GM12875 (cell line): Measurements from ENCODE around the gene CDH7.

ENCODE experiments used
- H3K4me3 ChIP-seq: one replicate; pipeline ENCODE4 v1.5.1; 2011; ENCODE audit warnings: low read depth, low read length, control low read depth
- TF ChIP-seq, protein P1 (sequence below): IDR thresholded peaks from 2 replicates; pipeline ENCODE4 v1.5.1; 2011; ENCODE audit warnings: low read depth, mild to moderate bottlenecking, control low read depth, inconsistent platforms, low read length, moderate library complexity, borderline replicate concordance; ENCODE audit not compliant: insufficient read depth

Gene CDH7

GRCh38 chr18:65827444-65827843, 76.6 kb downstream of the CDH7 start:
- H3K4me3 ChIP-seq = no peak overlapping the region
- TF ChIP-seq, protein P1, sequence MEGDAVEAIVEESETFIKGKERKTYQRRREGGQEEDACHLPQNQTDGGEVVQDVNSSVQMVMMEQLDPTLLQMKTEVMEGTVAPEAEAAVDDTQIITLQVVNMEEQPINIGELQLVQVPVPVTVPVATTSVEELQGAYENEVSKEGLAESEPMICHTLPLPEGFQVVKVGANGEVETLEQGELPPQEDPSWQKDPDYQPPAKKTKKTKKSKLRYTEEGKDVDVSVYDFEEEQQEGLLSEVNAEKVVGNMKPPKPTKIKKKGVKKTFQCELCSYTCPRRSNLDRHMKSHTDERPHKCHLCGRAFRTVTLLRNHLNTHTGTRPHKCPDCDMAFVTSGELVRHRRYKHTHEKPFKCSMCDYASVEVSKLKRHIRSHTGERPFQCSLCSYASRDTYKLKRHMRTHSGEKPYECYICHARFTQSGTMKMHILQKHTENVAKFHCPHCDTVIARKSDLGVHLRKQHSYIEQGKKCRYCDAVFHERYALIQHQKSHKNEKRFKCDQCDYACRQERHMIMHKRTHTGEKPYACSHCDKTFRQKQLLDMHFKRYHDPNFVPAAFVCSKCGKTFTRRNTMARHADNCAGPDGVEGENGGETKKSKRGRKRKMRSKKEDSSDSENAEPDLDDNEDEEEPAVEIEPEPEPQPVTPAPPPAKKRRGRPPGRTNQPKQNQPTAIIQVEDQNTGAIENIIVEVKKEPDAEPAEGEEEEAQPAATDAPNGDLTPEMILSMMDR = no peak

GRCh38 chr18:65835881-65836280, 85.1 kb downstream of the CDH7 start:
- TF ChIP-seq, protein P1 = no peak
- H3K4me3 ChIP-seq = no peak overlapping the region

DNA sequence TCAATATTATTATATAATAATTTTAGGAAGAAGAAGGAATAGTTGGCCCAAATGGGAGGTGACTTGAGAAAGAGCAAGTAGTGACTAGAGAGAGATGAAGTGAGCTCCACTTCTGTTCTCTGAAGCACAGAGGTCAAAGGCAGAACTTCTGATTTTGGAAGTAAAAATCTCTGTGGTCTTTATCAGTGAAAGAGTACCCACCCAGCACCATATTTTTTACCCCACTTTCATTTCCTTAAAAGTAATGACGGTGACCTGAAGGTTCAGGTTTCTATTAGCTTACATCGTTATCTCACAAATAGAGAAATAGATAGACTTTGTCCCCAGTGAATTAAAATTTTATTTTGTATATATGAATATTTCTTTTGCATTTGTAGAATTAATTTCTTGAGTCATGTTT, 95.3 kb downstream of the CDH7 start:
- TF ChIP-seq, protein P1 = no peak
- no peak overlapping the region for H3K4me3 ChIP-seq

- TF ChIP-seq, protein P1 = no peak
- H3K4me3 ChIP-seq = no peak overlapping the region
These were observed 101.5 kb downstream of the CDH7 start for GRCh38 chr18:65852273-65852672.

DNA sequence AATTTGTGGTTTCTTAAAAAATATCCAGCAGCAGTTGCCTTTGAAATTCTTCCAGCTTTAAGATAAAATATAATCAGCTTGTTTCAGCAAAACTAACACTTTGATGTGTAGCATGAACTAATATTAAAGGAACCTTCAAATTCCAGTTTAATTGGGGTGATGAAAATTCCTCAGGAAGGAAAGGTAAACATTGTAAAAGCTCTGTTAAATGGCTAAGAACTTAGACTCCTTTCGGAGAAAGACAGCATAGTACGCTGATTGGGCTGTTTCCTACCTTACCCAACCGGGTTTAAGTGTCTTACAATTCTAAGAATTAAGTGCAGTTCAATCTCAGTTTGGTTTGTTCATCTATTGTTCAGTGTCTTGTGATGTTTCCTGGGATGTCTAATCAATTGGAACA, 108.3 kb downstream of the CDH7 start:
- H3K4me3 ChIP-seq = no peak overlapping the region
- TF ChIP-seq, protein P1 = no peak

DNA sequence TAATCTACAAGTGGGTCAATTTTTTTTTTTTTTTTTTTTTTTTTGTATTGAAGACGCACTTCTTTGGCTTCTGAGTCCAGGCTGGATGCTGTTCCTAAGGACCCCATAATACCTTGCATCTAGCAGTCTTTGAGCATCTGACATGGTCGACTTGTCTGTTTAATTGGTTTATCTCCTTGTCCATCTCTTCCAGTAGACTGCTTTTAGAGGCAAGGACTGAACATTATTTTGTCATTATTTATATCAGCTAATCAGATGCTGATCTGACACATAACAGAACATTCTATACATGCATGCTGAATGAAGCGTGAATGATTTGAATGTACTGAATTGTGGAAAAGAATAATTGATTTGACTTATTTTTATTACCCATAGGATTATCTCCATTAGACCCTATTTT, 118.7 kb downstream of the CDH7 start:
- H3K4me3 ChIP-seq = no peak overlapping the region
- TF ChIP-seq, protein P1 = no peak

GRCh38 chr18:65876310-65876709, 125.5 kb downstream of the CDH7 start:
- TF ChIP-seq, protein P1 = no peak
- no peak overlapping the region for H3K4me3 ChIP-seq
